HTR-8/SVneo (cell line): Measurements from ENCODE around the gene ZNG1E.
"Not testable (repeated sequence)": the region's sequence is repeated elsewhere in the genome, so short reads cannot be mapped to it uniquely, and the experiment has no call there.

Experiments used
- DNase-seq: peaks from one replicate; pipeline ENCODE4 v3.0.0; 2011; ENCODE audit warnings: low spot score, mixed read lengths; ENCODE audit not compliant: insufficient read length
- FAIRE-seq: peaks from 2 replicates; lab custom pipeline; 2011; peaks lifted over from hg19 to GRCh38; lab: Jason Lieb, UNC

The ZNG1E gene

DNA sequence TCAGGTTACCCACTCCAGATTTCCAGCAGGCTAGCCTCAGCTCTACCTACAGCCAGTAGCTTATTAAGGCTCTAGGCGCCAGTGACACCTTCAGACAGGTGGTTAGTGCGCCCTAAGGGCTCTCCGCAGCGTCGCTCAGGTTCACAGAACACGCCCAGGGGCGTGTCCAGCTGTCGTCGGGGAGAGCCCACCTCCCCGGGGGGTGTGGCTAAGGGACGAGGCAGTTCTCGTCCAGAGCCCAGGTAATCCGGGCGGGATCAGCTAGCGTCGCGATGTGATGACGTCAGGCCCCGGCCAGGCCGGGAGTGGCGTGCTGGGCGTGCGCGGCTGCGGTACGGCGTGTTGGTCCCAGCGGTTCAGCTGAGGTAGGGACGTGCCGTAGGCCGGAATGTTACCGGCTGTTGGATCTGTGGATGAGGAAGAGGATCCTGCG, at the start of gene ZNG1E:
Gene ZNG1E (plus strand): TSS at position 340 of the 433 bp plus-strand sequence. CDS start 49 bp downstream, at position 389.
- not testable (repeated sequence) for DNase-seq, FAIRE-seq

DNA sequence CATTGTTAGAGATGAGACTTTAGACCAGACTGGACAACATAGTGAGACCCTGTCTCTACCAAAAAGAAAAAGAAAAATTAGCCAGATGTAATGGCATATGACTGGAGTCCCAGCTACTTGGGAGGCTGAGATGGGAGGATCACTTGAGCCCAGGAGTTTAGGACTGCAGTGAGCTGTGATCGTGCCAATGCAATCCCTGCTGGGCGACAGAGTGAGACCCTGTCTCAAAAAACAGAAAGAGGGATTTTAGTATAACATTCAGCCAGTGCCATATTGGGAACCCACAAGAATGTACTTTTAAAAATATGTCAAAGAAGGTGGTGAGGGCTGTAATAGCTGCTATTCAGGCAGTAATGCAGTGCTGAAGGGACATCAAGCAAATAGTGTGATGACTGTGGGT, 2.1 kb upstream of the ZNG1E start:
- DNase-seq, FAIRE-seq: not testable (repeated sequence)

DNA sequence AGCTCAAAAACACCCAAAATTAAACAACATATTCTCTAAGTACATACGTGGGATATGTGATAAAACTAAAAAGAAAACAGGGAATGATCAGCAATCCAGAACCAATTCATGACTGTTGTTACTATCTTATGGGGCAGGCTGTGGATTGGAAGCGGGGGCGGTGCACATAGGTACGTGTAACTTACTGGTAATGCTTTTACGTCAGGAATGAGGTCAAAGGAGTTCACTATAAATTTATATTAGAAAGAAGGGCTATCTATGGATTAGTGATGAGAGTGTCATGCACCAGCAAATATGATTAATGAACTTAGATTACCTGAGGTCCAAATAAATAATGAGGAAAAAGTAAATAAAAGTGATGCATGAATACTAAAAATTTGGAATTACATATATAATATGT, 710 bp upstream of the ZNG1E start:
- FAIRE-seq, DNase-seq: not testable (repeated sequence)

DNA sequence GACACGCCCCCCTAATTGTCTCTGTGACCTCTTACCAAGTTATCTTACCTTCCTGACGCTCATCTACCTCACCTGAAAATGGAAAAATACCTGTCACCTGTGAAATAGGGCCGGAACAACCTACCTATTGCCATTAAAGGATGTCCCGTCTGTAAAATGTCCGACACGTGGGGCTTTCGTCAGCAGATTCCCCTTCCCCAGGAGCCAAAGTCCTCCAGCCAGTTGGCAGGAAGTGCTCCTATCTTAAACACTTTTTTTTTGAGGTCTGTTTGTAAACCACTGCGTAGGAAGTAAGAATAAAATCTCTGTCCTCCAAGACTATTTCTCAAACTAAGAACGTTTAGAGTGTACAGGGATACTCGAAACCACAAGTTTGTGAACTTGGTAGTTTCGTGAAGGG, 661 bp downstream of the ZNG1E start:
- FAIRE-seq: not testable (repeated sequence)

DNA sequence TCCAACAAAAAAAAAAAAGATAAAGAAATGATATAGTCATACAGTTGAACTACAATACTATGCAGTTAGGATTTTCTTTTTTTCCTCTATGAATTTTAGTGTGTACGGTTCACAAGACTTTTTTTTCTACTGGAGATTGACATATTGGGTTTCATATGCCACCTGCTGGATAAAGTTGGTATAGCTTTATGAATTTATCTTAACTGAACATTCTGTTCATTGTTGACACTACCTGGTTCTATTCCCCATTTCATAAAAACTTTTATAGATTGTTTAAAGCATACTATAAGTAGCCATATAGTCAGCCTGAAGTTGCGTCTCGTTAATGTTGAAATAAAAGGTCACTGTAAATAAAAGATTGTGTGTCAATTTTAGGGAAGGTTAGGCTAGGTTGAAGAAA, 2.8 kb downstream of the ZNG1E start:
- DNase-seq, FAIRE-seq: not testable (repeated sequence)

More for the DNA sequence above, 661 bp downstream of the ZNG1E start:
- DNase-seq: not testable (repeated sequence)

DNA sequence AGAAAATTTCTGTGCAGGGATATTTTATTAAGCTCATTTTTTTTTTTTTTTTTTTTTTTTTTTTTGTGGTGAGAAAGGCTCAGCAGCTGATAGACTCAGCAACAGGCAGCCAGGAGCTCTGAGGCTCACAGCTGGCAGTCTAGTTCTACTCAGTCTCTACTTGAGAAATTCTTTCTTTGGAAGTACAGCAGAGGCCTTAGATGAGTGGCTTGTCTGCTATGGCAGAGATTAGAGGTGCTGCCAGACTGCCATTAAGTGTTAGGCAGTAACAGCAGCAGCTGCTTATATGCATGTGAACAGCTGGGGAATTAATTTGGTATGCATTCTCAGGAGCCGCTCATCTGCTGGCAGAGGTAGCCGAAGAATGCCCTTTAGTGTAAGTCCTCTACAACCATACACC, 27.8 kb downstream of the ZNG1E start:
- FAIRE-seq: not testable (repeated sequence)

DNA sequence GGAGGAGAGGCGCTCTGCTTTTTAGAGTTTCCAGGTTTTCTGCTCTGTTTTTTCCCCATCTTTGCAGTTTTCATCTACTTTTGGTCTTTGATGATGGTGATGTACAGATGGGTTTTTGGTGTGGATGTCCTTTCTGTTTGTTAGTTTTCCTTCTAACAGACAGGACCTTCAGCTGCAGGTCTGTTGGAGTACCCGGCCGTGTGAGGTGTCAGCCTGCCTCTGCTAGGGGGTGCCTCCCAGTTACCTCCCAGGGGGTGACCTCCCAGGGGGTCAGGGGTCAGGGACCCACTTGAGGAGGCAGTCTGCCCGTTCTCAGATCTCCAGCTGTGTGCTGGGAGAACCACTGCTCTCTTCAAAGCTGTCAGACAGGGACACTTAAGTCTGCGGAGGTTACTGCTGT, 38.7 kb downstream of the ZNG1E start:
- not testable (repeated sequence) for FAIRE-seq, DNase-seq

More for the DNA sequence above, 27.8 kb downstream of the ZNG1E start:
- not testable (repeated sequence) for DNase-seq

DNA sequence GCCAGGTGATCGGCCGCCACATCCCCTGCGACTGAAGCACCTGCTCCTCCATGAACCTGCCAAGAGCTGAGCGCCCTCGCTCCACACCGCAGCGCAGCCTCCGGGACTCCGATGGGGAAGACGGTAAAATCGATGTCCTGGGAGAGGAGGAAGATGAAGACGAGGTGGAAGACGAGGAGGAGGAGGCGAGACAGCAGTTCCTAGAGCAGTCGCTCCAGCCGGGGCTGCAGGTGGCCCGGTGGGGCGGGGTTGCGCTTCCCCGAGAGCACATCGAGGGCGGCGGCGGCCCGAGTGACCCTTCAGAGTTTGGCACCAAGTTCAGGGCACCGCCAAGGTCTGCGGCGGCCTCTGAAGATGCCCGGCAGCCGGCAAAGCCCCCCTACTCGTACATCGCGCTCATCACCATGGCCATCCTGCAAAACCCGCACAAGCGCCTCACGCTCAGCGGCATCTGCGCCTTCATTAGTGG, 61.4 kb downstream of the ZNG1E start, which contains the start of gene FOXD4L4:
Gene FOXD4L4 (plus strand): TSS at position 51 of the 469 bp plus-strand sequence. CDS start 0 bp downstream, at position 51.
- not testable (repeated sequence) for DNase-seq, FAIRE-seq

DNA sequence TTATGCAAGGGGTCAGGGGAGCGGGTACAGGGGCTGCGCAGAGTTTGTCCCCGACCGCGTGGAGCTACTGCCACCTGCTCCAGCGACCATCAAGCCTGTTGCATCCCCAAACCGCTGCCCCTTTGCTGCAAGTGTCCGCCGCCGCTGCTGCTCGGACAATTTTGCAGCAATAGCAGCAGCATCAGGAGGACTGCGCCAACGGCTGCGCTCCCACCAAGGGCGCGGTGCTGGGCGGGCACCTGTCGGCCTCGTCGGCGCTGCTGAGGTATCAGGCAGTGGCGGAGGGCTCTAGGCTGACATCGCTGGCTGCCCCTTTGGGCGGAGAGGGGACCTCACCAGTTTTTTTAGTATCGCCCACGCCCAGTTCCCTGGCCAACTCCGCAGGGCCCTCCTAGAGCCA, 62.4 kb downstream of the ZNG1E start:
- not testable (repeated sequence) for DNase-seq, FAIRE-seq
